Measurements from ENCODE around the gene SUPT6H.

- no peak for TF ChIP-seq EZH2phosphoT487 (IDR thresholded peaks at IDR 0.05; ENCODE audit: insufficient read depth, low read depth)
- no peak for TF ChIP-seq EZH2 (IDR thresholded peaks at IDR 0.05; ENCODE audit: insufficient read depth, poor library complexity, severe bottlenecking)
Measured at GRCh38 chr17:28622186-28622585, 39.8 kb upstream of the SUPT6H start.
